Effector memory CD4-positive, alpha-beta T cell (primary cell): ENCODE results near the gene HEBP1.
A peak's percentile ranks its signal among the peaks of the same experiment; 100 is the strongest.

ENCODE experiments used
- DNase-seq, 3 donors: peaks; one replicate each; pipeline ENCODE4 v3.0.0-alpha.2; 2020
- H3K27ac ChIP-seq: 2 replicates; pipeline ENCODE4 v1.7.0; 2013; ENCODE audit warnings: mild to moderate bottlenecking, low read length, moderate library complexity; ENCODE audit not compliant: insufficient read depth, poor library complexity, severe bottlenecking
- H3K27me3 ChIP-seq: replicated peaks from 2 replicates; pipeline ENCODE4 v1.7.0; 2013; ENCODE audit warnings: mild to moderate bottlenecking, low read length; ENCODE audit not compliant: insufficient read depth, control insufficient read depth, poor library complexity, severe bottlenecking
- H3K36me3 ChIP-seq: 2 replicates; pipeline ENCODE4 v1.7.0; 2013; ENCODE audit warnings: mild to moderate bottlenecking, low read length, moderate library complexity; ENCODE audit not compliant: control insufficient read depth, insufficient read depth
- H3K4me1 ChIP-seq: 2 replicates; pipeline ENCODE4 v1.7.0; 2013; ENCODE audit warnings: low read length, mild to moderate bottlenecking; ENCODE audit not compliant: control insufficient read depth, insufficient read depth, poor library complexity, severe bottlenecking
- H3K4me3 ChIP-seq: 2 replicates; pipeline ENCODE4 v1.7.0; 2013; ENCODE audit warnings: low read length, low read depth, mild to moderate bottlenecking; ENCODE audit not compliant: insufficient read depth, poor library complexity, severe bottlenecking
- H3K9me3 ChIP-seq: 2 replicates; pipeline ENCODE4 v1.7.0; 2013; ENCODE audit warnings: mild to moderate bottlenecking, low read length, moderate library complexity; ENCODE audit not compliant: control insufficient read depth

The HEBP1 gene

DNA sequence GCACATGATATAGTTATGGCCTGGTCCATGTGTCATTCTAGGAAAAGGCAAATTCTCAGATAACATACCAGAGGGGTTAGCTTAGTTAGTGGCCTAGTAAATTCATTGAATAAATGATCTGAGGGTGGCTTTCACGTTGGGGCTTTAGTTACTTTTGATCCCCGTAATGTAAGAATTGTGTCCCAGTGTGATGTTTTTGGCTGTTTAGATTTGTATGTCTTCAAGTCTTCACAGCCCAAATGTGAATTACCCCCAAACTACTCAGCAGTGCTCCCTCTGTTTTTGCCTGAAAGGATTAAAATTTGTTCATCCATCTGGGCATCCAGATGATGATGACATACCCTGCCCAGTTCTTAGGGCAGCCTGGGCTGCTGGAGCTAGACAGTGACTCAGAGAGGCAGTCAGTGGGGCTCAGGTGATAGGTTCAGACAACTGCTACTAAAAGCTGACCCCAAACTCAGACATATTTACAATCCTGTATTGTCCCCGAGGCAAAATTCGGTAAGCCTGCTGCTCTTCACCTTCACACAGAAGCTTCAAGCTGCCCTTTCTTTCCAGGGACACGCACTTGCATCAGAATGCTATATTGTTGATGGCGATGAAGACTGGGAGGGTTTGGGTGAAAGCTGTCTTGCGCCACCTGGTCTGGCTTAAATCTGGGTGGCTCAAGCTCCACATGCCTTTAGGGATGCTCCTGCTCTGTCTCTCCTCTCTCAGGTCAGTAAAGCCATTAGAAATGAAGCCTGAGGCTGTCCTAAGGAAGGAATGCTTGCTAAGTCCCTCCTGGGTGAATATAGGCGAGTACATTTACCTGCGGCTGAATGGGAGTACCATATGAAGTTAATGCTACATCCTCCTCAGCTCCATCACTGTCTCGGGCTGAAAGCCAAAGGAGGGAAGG lies 58.4 kb downstream of the HEBP1 start:
- DNase-seq: no peak
- Histone ChIP-seq H3K4me3 (no peak overlapping the region), H3K27ac (no peak overlapping the region), H3K36me3 (no peaks in the 10 kb centered on the region), H3K9me3 (no peaks in the 10 kb centered on the region), H3K4me1 (no peaks in the 10 kb centered on the region), H3K27me3 (no peaks in the 10 kb centered on the region)

DNA sequence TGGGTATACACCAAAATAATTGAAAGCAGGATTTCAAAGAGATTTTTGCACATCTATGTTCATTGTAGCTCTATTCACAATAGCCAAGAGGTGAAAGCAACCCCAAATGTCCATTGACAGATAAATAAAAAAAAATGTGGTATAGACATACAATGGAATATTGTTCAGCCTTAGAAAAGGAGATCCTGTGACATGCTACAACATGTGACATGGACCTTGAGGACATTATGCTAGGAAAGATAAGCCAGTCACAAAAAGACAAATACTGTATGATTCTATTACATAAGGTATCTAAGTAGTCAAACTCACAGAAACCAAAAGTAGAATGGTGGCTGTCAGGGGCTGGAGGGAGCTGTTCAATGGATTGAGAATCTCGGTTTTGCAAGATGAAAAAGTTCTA lies 60.2 kb downstream of the HEBP1 start:
- Histone ChIP-seq H3K27ac (no peak overlapping the region), H3K4me3 (no peak overlapping the region), H3K27me3 (no peaks in the 10 kb centered on the region), H3K4me1 (no peaks in the 10 kb centered on the region), H3K9me3 (no peaks in the 10 kb centered on the region), H3K36me3 (no peaks in the 10 kb centered on the region)
- no peak for DNase-seq

DNA sequence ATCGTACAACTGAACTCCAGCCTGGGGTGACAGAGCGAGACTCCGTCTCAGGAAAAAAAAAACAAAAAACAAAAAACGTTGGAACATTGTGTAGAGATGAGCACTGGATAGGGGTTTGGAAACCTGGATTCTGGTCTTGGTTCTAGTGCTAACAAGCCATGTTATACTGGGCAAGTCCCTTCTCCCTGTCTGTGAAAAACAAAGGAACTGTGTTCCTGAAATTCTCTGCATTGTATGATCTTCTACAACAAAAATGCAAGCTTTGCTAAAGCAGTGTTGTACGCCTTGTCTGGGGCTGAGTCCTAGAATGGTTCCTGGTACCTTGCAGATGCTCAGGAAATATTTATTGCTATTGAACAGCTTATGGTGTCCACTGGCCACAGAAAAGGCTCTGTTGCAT lies 61.5 kb downstream of the HEBP1 start:
- H3K36me3 ChIP-seq: no peaks in the 10 kb centered on the region
- H3K4me3 ChIP-seq: no peak overlapping the region
- H3K27me3 ChIP-seq: no peaks in the 10 kb centered on the region
- no peaks in the 10 kb centered on the region for H3K9me3 ChIP-seq
- no peak for DNase-seq
- H3K27ac ChIP-seq: no peak overlapping the region
- no peaks in the 10 kb centered on the region for H3K4me1 ChIP-seq

DNA sequence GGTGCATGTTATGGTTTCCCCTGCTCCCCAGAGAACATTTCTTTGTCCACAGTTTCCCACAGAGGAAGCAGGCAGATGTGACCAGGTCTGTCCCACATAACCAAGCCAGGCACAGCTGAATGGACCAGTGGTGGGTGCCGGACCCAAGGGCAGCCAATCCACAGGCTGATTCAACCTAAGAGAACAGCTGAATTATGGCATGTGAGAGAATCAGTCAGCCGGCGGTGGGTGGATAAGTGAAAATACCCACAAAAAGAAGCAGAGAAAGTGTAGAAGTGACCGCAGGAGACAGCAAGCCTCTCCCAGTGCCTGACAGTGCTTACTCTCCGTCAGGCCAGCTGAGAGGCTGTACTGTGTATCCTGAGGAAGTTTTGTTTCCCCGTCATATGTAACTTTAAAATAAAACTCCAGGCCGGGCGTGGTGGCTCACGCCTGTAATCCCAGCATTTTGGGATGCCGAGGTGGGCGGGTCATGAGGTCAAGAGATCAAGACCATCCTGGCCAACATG lies 63.0 kb downstream of the HEBP1 start:
- no peaks in the 10 kb centered on the region for H3K4me1 ChIP-seq
- no peak overlapping the region for H3K4me3 ChIP-seq

DNA sequence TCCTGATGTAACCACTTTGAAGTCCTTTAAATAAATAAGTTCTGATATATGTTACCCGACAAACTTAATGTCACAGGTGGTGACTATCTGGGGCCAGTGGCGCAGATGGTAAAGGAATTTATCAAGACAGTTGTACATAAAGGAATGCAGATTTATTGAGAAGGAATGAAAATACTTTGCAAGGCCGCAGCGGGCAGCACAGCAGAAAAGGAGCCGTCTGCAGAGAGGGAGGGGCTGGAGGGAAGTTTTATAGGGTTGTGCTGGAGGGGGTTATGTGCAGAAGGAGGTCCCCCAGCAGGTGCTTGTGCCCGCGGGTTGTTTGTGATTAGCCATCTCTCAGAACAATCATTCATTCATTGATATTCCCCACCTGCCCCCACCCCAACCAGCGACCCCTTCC lies 65.5 kb downstream of the HEBP1 start:
- DNase-seq: no peak
- Histone ChIP-seq H3K4me3 (no peak overlapping the region), H3K9me3 (no peaks in the 10 kb centered on the region), H3K36me3 (no peaks in the 10 kb centered on the region), H3K27me3 (no peaks in the 10 kb centered on the region), H3K4me1 (no peaks in the 10 kb centered on the region), H3K27ac (no peak overlapping the region)

More for the DNA sequence above, 63.0 kb downstream of the HEBP1 start:
- H3K27me3 ChIP-seq: no peaks in the 10 kb centered on the region
- no peak overlapping the region for H3K27ac ChIP-seq
- H3K36me3 ChIP-seq: no peaks in the 10 kb centered on the region
- no peaks in the 10 kb centered on the region for H3K9me3 ChIP-seq
- no peak for DNase-seq

DNA sequence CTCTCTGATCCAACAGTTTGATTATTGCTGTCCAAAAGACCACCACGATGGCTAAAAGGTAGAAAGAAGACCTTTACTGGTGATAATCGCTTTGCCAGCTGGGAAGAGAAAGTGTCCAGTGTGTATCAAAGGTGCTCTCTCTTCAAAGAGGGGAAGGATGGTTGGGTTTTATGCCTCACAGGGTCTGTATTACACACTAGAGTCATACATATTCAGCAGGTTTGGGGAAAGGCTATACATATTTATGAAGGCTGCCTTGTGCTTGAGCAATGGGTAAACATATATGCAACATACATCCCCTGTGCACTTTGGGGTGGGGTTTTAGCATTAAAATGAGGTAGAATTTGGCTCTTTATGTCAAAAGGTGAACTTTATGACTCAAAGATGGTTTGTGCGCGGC lies 66.3 kb downstream of the HEBP1 start:
- DNase-seq: no peak
- H3K4me3 ChIP-seq: no peak overlapping the region
- H3K27ac ChIP-seq: no peak overlapping the region
- no peaks in the 10 kb centered on the region for H3K4me1 ChIP-seq
- H3K36me3 ChIP-seq: no peaks in the 10 kb centered on the region
- H3K27me3 ChIP-seq: no peaks in the 10 kb centered on the region
- no peaks in the 10 kb centered on the region for H3K9me3 ChIP-seq

DNA sequence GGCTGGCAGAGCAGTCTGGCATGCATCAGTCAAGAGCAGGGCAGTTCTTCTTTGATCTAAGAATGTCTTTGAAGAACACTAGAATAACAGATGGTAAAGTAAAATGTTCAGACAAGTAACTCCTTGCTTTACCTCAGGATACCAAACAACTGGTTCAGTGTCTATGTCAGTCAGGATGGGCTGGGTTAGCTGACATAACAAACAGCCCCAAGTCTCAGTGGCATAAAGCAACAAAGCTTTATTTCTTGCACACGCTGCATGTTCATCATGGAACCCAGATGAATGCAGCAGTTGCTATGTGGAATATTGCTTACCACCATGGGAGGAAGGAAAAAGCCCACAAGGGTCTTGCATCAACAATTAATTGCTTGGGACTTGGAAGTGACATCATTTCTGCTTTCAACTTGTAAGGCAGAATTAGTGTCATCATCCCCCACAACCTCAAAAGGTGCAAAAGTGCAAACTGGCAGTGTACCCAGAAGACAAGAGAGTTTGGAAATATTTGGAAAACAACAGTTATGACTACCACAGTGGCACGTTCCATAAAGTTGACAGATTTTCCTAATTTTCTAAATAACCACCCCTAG lies 69.3 kb downstream of the HEBP1 start:
- H3K4me3 ChIP-seq: no peak overlapping the region
- no peak for DNase-seq
- H3K4me1 ChIP-seq: no peaks in the 10 kb centered on the region
- H3K9me3 ChIP-seq: no peaks in the 10 kb centered on the region
- H3K36me3 ChIP-seq: no peaks in the 10 kb centered on the region
- no peak overlapping the region for H3K27ac ChIP-seq
- no peaks in the 10 kb centered on the region for H3K27me3 ChIP-seq

DNA sequence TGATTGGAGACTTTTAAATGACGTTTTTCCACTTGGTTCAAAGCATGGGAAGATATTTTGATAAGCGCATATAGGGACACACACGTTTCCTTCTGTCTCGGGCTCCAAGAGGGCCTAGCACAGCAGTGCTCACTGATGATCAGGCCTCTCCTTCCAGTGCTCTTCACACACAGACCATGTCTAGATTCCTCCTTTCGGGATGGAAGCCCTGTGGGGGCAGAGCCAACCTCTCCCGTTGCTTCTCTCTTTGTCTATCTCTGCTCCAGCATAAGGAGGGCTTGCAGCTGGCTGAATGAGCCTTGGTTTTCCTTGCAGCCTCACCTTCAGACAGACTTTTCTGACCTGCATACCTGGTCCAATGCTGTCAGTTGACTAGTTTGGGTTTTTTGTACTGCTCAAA lies 70.4 kb downstream of the HEBP1 start:
- DNase-seq: no peak
- Histone ChIP-seq H3K9me3 (no peaks in the 10 kb centered on the region), H3K36me3 (no peaks in the 10 kb centered on the region), H3K27me3 (no peaks in the 10 kb centered on the region), H3K4me3 (no peak overlapping the region), H3K4me1 (no peaks in the 10 kb centered on the region), H3K27ac (no peak overlapping the region)

DNA sequence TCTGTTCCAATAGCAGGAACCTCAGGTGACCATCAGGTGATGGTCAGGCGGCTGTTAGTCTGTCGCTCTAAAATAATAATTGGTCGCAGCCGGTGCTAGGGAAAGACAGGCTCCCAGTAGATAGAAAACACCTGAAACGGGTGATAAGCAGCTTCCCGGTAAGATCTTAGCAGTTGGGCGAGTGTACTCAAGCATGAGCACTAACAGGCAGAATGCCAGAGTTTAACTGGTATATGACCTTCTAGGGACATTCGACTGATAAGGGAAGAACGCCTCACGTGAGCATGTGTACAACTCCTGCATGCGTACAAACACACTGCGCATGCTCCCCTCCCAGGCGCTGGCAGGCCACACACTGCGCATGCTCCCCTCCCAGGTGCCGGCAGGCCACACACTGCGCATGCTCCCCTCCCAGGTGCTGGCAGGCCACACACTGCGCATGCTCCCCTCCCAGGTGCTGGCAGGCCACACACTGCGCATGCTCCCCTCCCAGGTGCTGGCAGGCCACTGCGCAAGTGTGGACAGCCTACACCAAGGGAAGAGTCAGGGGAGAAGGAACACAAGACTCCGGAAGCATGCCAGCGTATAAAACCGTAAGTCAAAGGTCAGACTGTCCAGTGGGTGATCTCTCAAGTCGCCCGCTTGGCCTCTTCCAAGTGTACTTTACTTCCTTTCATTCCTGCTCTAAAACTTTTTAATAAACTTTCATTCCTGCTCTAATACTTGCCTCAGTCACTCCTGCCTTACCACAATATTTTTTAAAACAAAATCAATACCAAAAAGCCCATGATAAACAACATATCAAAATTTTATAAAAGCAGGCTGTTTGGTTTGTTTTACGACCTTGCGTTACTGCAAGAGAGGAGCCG lies 72.6 kb downstream of the HEBP1 start:
- no peaks in the 10 kb centered on the region for H3K27me3 ChIP-seq

More for the DNA sequence above, 72.6 kb downstream of the HEBP1 start:
- Histone ChIP-seq H3K36me3 (no peaks in the 10 kb centered on the region), H3K4me3 (no peak overlapping the region), H3K9me3 (no peaks in the 10 kb centered on the region), H3K4me1 (no peaks in the 10 kb centered on the region), H3K27ac (no peak overlapping the region)
- DNase-seq: peak in 2 of 3 donors; percentile 44 to 66
